Measurements from ENCODE around the gene SMCR8. TPM values are rescaled to one million over a fixed set of nuclear protein-coding genes. Genes with fewer than 3 reads are reported as not detected.

Gene SMCR8
- total and polyA plus RNA-seq, 2 of the 8 experiments (the other 6 are each of a cell fraction or from before 2014, with no cell fraction given) = 6.9 to 18.5 TPM

GRCh38 chr17:18364166-18364565 lies 49.1 kb downstream of the SMCR8 start:
- no peak overlapping the region for H2AFZ ChIP-seq (ENCODE audit: low read length)
- no peak overlapping the region for H2BK120ac ChIP-seq (replicated peaks; ENCODE audit: low read depth, low read length)
- no peak overlapping the region for H3K4ac ChIP-seq (replicated peaks; ENCODE audit: insufficient read length, low read depth, low read length)
- H4K91ac ChIP-seq (replicated peaks; ENCODE audit: insufficient read length, low read length) = no peak overlapping the region
- POLR2A ChIA-PET (ENCODE audit: partially characterized antibody) = interaction anchor here (1.5 to 2.2 kb wide), 4 partner anchors 10 to 49 kb away, joined by 3 to 7 read pairs (median 4); partner anchors contain the start of genes SMCR8 and TOP3A
- H3K36me3 ChIP-seq (ENCODE audit: control insufficient read depth in 2 of 4, insufficient read depth in 4 of 4, low read length in 3 of 4) = peaks cover 0 to 6% (median under 1%) of the 10 kb centered on the region in 4 experiments; a peak in 2 of 8 replicates
- H3K9me3 ChIP-seq (ENCODE audit: insufficient read depth in 2 of 2, low read depth in 1 of 2, low read length in 1 of 2) = no peaks in the 10 kb centered on the region
- FAIRE-seq (no peak), DNase-seq (ENCODE audit: low read depth in 1 of 2, low spot score in 2 of 2) (no peak)
- H3K4me1 ChIP-seq (replicated peaks in 1 of 4; ENCODE audit: control insufficient read depth in 3 of 4, insufficient read depth in 4 of 4, low read length in 3 of 4) = peaks cover 0 to 2% (median 0%) of the 10 kb centered on the region in 4 experiments; a peak in 1 of 7 replicates
- H2BK15ac ChIP-seq (ENCODE audit: low read length) = no peak overlapping the region
- H3K56ac ChIP-seq (replicated peaks; ENCODE audit: insufficient read length, low read depth, low read length) = no peak overlapping the region
- peaks cover 6% of the 10 kb centered on the region for H3K23me2 ChIP-seq (ENCODE audit: low read depth, low read length)
- no peak overlapping the region for H4K5ac ChIP-seq (ENCODE audit: insufficient read length, low read depth, low read length)
- no peak overlapping the region for H4K8ac ChIP-seq (ENCODE audit: extremely low read depth, insufficient read depth, low read length)
- peak overlapping the region in 1 of 2 experiments; percentile 79; a peak in 1 of 4 replicates for H3K4me2 ChIP-seq (ENCODE audit: insufficient read depth in 1 of 2, low read depth in 2 of 2, low read length in 2 of 2)
- H3K4me3 ChIP-seq (ENCODE audit: extremely low read depth in 1 of 4, insufficient read depth in 2 of 4, low read depth in 3 of 4, low read length in 4 of 4) = no peak overlapping the region
- H3K79me1 ChIP-seq (ENCODE audit: low read depth, low read length) = peaks cover 7% of the 10 kb centered on the region; the same call in 1 of the 2 replicates
- no peak overlapping the region for H2BK20ac ChIP-seq (ENCODE audit: low read length)
- no peaks in the 10 kb centered on the region for H3K27me3 ChIP-seq (replicated peaks in 1 of 4; ENCODE audit: control insufficient read depth in 3 of 4, extremely low read depth in 1 of 4, insufficient read depth in 3 of 4, low read length in 3 of 4)
- H3K79me2 ChIP-seq (ENCODE audit: control insufficient read depth in 1 of 2, insufficient read depth in 2 of 2, low read length in 2 of 2) = peaks cover 4 to 29% of the 10 kb centered on the region in 2 experiments
- CTCF ChIA-PET (ENCODE audit: partially characterized antibody) = interaction anchor here (0.6 to 0.7 kb wide), 2 partner anchors 14 to 218 kb away, joined by 3 read pairs; no protein-coding TSS in a partner anchor
- H2BK12ac ChIP-seq (ENCODE audit: low read depth, low read length) = no peak overlapping the region
- H2AK5ac ChIP-seq (ENCODE audit: low read depth, low read length) = no peak overlapping the region
- TF ChIP-seq GABPA (IDR thresholded peaks at IDR 0.05; ENCODE audit: borderline replicate concordance, insufficient read depth, low read length) (no peak), SRF (IDR thresholded peaks at IDR 0.05; ENCODE audit: low read depth, low read length) (no peak), JUND (IDR thresholded peaks at IDR 0.05; ENCODE audit: low read length) (no peak), USF2 (IDR thresholded peaks at IDR 0.05; ENCODE audit: low read length) (no peak), SAP30 (IDR thresholded peaks at IDR 0.05; ENCODE audit: insufficient read depth, insufficient replicate concordance, low read length) (no peak), KDM4A (IDR thresholded peaks at IDR 0.05; ENCODE audit: low read depth, low read length, severe bottlenecking) (no peak), SP4 (IDR thresholded peaks at IDR 0.05; ENCODE audit: low read length) (no peak)
- H3K9ac ChIP-seq (replicated peaks in 1 of 4; ENCODE audit: extremely low read depth in 1 of 4, low read depth in 3 of 4, low read length in 3 of 4) = no peak overlapping the region
- H3K23ac ChIP-seq (ENCODE audit: insufficient read length) = no peak overlapping the region
- H2BK5ac ChIP-seq (ENCODE audit: low read depth, low read length) = no peak overlapping the region
- no peak overlapping the region for H3K14ac ChIP-seq (ENCODE audit: insufficient read length)
- H3K27ac ChIP-seq (ENCODE audit: low read depth, low read length) = no peak overlapping the region
- H4K20me1 ChIP-seq (replicated peaks in 1 of 2; ENCODE audit: control insufficient read depth in 1 of 2, insufficient read depth in 2 of 2, low read length in 2 of 2) = peaks cover 0 to 2% of the 10 kb centered on the region in 2 experiments
- H3K18ac ChIP-seq (ENCODE audit: extremely low read depth, low read length) = no peak overlapping the region
- WGBS, 2 experiments (ENCODE audit: extremely low coverage in 1 of 2, insufficient coverage in 1 of 2, insufficient read length in 1 of 2, insufficient replicate concordance in 2 of 2, low coverage in 1 of 2, low lambda C conversion rate in 2 of 2, missing lambda C conversion rate in 1 of 2) = 92% methylated on average over 6 of the region's 6 CpGs; no CpG with 5 or more reads in 1 of the 2 experiments
